GM12872 (cell line): Measurements from ENCODE around the gene SLC37A1.

ENCODE experiments used
- TF ChIP-seq, protein P1 (sequence below): IDR thresholded peaks from 3 replicates; pipeline ENCODE4 v1.5.1; 2011; ENCODE audit warnings: low read depth, mild to moderate bottlenecking, low read length, moderate library complexity; ENCODE audit not compliant: insufficient read depth

SLC37A1 gene

DNA sequence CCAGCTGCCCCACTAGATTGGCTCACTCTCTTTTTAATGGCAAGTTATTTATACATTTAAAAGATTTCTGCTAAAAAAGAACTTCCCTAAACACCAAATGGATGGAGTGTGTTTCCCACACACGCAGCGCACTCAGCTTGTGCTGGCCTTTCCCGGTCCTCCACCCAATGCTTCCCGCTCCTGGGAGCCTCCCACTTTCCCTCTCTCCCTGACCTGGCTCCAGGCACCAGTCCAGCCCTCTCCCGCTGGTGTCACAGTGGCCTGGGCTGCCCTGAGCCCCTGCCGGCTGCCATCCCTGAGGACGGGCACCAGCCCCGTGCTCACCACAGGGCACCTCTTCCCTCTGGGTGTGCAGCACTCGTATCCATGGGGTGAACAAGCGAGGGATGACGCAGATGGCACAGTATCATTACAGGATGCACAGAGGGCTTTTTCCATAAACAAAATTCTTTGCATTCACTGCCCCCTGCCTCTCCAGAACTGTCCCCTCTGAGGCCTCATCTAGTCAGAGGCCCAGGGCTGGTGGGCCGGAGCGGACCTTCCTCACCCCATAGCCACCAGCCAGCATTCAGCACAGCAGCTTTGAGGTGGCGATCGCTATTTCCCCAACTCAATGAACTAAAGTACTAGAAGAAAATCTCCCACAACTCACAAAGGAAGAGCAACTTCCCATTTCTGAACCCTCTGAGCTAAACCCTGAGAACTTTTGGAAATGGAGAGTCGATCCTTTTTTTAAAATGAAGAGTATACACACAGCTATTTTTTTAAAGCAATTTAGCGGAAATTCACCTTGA lies 68.5 kb downstream of the SLC37A1 start:
- TF ChIP-seq, protein P1, sequence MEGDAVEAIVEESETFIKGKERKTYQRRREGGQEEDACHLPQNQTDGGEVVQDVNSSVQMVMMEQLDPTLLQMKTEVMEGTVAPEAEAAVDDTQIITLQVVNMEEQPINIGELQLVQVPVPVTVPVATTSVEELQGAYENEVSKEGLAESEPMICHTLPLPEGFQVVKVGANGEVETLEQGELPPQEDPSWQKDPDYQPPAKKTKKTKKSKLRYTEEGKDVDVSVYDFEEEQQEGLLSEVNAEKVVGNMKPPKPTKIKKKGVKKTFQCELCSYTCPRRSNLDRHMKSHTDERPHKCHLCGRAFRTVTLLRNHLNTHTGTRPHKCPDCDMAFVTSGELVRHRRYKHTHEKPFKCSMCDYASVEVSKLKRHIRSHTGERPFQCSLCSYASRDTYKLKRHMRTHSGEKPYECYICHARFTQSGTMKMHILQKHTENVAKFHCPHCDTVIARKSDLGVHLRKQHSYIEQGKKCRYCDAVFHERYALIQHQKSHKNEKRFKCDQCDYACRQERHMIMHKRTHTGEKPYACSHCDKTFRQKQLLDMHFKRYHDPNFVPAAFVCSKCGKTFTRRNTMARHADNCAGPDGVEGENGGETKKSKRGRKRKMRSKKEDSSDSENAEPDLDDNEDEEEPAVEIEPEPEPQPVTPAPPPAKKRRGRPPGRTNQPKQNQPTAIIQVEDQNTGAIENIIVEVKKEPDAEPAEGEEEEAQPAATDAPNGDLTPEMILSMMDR = no peak

- TF ChIP-seq, protein P1 = no peak
These were observed 69.3 kb downstream of the SLC37A1 start for GRCh38 chr21:42582787-42583476.

- TF ChIP-seq, protein P1 = no peak
These were observed 70.0 kb downstream of the SLC37A1 start for GRCh38 chr21:42583477-42584295.

DNA sequence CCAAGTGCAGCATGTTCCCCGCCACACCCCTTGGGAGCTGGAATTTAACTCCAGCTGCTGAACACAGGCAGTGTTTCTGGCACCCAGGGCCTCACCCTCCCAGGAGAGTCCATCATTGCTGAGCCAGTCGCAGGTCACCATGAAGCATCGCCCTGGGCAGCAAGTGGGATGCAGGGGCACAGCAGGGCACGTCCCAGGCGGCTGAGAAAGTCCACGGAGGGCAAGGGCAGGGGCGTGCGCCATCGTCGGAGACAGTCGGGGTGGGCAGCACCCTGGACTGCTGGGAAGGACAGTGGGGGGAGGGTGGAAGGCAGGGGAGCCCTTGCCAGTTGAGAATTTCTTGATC lies 70.6 kb downstream of the SLC37A1 start:
- TF ChIP-seq, protein P1 = no peak

- TF ChIP-seq, protein P1 = no peak
These were observed 72.2 kb downstream of the SLC37A1 start for GRCh38 chr21:42585881-42586280.

DNA sequence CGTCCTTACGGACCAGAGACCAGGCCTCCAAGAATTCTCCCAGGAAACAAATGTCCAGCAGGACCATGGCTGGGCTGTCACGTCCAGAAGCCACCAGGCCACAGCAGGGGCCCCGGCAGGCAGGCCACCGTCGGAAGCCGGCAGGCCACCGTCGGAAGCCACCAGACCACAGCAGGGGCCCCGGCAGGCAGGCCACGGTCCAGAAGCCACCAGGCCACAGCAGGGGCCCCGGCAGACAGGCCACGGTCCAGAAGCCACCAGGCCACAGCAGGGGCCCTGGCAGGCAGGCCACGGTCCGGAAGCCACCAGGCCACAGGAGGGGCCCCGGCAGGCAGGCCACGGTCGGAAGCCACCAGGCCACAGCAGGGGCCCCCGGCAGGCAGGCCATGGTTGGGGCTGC lies 72.8 kb downstream of the SLC37A1 start:
- TF ChIP-seq, protein P1 = no peak

DNA sequence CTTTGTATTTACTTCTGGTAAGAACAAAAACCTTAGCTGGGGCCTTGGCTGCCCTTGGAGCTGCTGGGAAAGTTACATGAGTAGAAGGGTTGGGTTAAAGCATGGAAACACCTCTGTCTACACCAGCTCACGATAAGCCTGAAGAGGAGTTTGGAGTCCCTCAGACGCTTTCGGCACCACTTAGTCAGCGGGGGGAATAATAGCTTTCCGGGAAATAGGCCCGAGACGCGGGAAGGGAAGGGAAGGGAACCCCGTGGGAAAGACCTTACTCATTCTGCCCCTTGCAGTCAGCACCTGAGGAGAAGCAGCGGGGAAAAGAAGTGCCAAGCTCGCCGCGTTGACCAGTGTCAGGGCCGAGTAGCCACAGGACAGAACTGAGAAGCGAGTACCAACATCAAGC lies 73.4 kb downstream of the SLC37A1 start:
- TF ChIP-seq, protein P1 = no peak
